ENCODE results near the gene MLLT6.

The MLLT6 gene

DNA sequence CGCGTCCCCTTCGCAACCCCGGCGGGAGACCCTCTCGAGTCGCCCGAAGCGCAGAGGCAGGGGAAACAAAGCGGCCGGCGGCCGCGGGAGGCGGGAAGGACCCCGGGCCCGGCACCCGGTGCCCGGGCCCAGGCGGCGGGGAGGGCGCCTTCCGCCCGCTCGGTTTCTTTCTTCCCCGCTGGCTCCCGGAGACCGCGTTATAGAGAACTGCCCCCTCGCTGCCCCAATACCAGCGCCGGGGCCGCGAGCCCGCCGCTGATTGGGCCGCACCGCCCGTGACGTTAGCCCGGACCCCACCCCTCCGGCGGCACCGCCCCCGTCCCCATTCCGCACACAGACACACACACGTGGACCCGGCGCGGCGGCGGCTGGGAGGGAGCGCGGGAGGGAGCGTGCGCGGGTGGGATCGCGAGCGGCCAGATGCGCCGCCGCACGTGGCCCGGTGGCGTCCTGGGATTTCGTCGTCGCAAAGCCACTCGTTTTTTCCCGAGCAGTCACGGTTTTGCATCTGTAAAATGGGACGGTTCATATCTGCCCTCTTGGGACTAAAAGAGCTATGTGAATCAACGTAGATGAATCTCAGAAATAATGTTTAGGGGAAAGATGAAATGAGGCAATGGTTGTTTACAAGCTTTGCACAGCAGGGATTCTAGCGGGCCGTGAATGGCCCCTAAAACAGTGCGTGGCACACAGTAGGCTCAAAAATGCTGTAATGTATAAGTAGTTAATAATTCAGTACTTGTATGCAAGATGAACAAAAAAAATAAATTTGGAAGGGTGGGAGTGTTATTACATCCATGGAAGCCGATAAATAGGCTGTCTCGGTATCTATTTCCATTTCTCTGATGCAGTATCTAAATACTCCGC is 30.1 kb upstream of the MLLT6 start, which contains the start of gene EPOP:
TSS of gene EPOP (minus strand) at position 209 of the 867 bp plus-strand sequence. CDS start 462 bp downstream, outside the sequence.
- DNase-seq: peak; percentile 90

DNA sequence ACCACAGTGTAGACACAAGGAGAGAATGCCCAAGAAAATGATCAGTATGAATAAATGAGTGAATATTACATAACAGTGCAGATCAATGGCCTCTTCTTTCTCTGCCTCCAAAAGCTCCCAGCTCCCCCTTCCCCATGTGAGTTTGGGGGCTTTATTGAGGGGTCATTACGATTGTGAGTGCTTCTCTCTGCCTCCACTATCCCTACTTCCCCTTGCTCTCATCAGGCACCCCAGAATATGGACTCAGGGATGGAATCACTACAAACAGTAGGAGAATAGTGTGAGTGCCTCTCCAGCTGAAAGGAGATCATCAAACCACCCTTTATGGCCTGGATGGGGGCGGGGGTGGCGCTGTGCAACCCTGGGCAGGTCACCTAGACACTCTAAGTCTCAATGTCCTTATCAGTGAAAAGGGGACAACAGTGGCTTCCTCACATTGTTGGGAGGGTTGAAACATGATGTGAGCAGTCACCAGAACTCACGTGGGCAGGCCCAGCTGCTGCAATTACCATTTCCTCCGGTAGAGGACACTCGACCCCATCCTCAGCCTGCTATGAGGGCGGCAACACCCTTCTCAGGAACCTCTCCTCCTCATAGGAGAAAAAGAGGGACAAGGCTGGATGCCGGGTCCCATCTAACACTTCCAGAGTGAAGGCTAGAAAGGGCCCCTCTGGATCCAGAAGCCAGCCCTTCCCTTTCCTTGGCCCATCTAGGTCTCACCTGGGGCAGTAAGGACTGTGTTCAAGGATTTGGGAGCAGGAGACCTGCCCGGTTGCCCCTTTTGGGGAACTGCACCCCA is 28.2 kb upstream of the MLLT6 start:
- DNase-seq: peak; percentile 86

DNA sequence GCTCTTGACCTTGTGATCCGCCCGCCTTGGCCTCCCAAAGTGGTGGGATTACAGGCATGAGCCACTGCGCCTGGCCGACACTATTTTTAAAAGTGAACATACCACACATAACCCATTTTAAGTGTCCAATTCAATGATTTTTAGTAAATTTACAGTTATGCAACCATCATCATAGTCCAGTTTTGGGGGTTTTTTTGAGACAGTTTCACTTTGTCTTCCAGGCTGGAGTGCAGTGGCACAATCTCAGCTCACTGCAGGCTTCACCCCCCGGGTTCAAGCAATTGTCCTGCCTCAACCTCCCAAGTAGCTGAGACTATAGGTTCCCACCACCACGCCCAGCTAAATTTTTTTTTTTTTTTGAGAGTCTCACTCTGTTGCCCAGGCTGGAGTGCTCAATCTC is 27.3 kb upstream of the MLLT6 start:
- DNase-seq: no peak

DNA sequence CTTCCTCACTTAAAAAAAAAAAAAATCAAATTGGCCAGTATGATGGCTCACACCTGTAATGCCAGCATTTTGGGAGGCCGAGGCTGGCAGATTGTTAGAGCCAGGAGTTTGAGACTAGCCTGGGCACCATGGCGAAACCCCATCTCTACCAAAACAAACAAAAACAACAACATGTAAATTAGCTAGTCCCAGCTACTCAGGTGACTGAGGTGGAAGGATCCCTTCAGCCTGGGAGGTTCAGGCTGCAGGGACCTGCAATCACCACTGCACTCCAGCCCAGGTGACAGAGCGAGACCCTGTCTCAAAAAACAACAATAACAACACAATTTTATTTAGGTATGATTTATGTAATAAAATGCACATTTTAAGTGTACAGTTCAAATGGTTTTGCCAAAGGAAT is 24.0 kb upstream of the MLLT6 start:
- DNase-seq: no peak

DNA sequence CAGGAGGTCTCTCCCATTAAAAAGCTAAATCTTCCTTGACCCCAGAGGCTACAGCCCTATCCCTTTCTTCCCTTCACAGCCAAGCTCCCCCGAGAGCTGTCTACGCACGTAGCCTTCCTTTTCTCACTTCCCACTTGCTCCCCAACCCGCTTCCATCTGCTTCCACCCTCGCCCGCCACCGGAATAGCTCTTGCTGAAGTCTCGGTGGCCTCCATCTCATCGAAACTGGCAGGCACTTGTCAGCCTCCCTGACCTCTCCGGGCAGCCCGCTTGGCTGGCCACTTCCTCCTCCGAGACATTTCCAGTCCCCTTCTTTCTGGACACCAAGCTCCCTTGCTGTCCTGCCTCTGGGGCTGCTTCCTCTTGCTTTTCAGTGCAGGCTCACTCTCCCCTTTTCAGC is 19.6 kb upstream of the MLLT6 start:
- DNase-seq: no peak

DNA sequence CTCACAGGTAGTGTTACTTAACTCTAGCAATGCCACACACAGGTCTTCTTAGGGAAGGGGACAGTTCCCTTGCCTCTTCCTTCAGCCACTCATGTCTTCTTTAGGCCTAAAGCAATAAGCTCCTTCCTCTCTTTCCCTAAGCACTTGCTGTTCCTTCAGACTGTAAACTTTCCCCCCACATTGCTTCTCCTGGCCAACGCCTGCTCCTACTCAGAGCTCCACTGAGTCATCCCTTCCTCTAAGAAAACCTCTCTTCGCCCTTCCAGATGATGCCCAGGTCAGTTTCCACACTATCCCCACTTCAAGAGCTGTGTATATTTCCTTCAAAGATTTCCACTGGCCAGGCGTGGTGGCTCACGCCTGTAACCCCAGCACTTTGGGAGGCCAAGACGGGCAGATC is 17.8 kb upstream of the MLLT6 start:
- DNase-seq: no peak

DNA sequence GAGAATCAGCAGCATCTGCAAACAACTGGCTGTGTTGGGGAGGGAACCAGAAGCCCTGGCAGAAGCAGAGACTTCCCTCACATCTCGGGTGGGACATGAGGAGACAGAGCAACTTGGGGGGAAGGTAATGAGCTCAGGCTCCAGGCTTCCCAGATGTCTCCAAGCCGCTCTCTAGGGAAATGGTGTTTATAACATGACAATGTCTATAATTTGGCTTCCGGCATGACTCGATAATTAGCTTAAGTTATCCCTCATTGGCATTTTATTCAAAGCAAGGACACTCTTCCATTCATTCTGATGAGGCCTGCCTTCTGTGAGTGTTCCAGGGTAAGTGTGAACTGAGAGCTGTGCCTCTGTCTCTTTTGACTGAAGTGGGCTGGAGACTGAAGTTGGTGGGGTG is 14.7 kb upstream of the MLLT6 start:
- DNase-seq: no peak

DNA sequence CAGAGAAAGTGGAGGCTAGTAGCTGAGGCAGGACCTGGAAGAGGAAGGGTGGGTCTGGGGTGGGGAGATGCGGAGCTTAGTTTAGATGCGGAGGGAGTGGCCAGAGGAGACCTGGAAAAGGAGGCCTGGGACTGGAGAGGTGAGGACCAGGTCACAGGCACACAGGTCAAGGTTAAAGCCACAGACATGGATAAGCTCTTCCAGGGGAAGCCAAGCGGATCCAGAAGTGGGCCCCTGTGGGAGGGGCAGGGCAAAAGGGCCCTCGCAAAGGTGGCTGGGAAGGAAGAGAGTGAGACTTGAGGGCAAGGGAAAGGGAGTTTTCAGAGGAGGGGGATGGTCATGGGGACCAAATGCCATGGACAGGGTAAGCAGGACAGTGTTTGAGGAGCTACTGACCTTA is 13.9 kb upstream of the MLLT6 start:
- no peak for DNase-seq

DNA sequence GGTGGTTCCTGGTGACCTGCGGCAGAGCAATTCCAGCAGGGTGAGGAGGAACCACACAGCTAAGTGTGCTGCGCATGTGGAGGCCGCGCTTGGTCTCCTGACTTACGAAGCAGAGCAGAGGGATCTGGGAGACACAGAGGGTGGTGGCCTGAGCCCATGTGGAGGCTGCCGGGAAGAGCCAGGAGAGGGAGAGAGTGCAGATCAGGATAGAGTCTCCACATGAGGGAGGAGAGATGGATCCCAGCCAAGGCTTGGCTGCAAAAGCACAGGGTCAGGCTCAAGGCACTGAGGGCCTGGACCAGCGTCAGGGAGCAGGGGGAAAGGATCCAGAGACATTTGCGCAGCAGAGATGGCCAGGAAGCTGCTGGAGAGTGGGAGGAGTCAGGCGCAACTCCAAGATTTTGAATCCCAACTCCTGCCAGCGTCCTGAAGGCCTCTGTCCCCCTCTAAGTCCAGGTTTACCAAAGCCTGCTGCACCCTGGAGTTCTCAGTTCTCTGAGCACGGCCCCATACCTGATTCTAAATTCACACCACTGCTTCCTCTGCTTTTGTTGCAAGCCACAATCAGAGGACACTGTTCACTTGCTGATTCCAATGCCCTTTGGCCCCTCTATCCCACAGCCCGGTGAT is 11.3 kb upstream of the MLLT6 start:
- peak; percentile 42 for DNase-seq

DNA sequence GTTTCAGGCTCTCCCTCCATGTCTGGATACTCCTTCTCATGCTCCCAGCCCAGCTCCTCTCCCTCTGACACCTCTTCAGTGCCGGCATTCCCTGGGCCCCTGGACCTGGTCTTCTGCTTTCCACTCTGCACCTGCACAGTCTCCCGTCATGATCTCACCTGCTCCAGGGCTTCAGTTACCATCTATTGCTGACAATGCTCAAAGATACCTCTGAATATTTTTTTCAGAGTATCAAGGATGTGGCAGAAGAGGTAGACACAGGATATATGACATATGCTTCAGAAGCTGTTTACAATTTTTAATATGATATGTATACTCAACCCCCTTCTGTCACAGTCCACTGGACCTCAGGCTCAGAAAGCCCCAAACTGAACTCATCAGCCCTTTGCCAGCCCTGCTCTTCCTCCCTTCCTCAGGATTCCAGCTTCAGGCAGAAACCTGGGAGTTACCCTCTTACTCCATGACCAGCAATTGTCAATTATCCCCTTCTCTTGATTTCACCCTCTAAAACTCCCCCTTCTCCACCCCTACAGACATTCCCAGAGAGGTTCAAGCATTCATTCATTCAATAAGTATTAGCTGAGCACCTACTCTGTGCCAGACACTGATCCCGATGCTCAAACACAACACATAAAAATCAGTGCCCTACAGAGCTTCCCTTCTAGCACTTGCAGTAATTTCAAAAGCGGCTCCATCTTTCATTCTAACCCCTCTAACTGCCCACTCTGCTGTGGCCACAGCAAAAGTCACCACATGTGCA is 7.8 kb upstream of the MLLT6 start:
- DNase-seq: no peak

DNA sequence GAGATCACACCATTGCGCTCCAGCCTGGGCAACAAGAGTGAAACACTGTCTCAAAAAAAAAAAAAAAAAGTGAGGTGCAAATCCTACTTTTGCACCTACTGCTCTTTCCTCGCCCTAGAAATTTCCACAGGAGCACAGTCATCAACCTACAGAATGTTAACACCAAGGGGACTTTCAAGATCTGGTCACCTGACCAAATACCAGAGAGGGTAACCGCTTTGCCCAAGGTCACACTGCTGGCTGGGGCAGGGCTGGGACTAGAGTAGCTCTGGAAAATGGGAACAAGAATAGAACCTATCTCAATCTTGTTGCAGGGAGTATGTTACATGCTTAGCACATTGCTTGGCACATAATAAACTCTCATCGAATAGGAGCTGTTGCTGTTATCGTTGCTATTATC is 6.3 kb upstream of the MLLT6 start:
- no peak for DNase-seq

DNA sequence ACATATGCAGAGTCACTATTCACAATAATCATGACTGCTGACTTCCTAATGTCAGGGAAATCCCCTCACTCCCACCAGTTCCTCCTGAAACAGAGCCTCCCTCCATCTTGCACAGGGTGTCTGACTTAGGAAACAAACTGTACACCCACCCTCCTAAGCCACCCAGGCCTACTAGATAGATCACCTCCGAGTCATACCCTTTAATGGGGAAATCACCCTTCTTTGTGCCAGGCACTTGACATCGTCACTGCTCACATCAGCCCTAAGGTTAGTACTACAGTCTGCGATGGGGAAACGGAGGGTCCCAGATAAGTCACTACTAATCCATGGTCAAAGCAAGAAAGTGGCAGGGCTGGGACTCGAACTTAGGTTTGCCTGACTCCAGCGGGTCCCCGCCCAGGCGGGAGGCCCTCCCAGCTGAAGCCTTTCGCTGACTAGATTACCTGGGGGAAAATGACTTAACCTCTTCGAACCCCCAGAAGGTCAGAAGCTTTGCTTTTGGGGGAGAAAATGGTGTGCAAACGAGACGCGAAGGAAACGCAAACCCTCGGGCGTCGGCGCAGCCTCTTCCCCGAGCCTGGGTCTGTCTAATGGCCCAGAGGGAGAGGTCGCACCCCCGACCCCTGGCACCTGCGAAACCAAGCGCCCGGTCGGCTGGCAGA is 3.4 kb upstream of the MLLT6 start:
- no peak for DNase-seq

DNA sequence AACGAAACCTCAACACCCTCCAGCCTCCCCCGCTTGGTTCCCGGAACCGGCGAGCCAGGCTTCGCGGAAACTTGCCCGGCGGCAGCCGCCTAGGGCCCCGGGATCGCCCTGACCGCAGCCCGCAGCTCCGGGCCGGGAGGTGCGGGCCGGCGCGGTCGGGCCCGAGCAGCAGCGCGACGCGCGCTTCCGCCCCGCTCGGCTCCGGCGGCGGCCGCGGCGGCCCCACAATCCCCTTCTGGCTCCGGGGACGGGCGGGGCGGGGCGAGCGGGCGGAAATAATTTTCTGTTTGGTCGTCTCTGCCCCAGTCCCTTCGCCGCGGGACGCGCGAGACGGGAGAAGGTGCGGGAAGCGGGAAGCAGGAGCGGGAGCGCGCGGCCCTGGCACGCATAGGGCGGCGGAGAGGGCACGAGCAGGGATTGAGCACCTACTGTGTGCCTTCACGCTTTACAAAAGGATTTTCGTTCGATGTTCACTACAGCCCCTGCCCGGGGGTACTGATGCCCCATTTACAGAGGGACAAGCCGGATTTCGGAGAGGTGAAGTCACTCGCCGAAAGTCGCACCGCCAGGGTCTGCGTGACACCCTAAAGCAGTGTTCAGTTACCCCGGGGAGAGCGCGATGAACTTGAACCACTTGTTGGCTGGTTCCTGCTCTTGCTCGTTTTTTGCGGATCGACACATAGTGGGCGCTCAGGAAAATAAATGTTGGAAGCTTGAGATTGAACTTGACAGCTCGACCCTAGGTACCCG is 2.7 kb upstream of the MLLT6 start:
- DNase-seq: peak; percentile 89

DNA sequence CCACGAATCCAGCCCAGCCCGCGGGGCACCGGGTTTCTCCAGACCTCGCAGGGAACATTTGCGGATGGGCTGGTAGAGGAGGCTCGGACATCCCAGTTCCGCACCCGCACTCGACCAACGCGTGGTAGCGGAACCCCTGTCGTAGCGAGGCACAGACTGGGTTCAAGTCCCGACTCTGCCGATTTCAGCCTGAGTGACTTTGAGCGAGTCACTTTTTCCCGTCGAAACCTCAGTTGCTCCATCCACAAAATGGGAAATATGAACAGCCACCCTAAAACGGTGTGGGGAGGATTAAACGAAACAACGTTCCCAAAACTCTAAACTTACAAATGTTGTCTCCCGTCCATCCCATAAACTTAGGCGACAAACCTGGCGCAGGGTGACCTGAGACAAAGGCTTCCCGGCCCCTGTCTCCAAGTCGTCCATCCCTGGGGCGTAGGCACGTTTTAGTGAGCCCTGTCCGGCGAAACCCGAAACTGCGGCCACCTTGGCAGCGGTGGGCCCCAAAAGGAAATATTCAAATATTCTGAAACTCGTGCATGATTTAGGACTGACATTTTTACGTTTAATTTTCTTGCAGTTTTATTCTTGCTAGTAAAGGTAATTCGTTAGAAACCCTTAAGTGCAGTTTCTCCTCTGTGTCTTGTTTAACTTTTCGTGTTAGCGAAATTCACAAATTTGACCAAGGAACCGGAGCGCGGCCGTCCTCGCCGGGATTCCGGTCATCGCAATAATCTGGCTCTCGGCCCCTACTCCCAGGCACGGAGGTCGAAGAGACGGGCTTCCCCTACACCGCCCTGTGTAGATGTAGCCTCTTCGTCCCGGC is 1.9 kb upstream of the MLLT6 start:
- DNase-seq: no peak

DNA sequence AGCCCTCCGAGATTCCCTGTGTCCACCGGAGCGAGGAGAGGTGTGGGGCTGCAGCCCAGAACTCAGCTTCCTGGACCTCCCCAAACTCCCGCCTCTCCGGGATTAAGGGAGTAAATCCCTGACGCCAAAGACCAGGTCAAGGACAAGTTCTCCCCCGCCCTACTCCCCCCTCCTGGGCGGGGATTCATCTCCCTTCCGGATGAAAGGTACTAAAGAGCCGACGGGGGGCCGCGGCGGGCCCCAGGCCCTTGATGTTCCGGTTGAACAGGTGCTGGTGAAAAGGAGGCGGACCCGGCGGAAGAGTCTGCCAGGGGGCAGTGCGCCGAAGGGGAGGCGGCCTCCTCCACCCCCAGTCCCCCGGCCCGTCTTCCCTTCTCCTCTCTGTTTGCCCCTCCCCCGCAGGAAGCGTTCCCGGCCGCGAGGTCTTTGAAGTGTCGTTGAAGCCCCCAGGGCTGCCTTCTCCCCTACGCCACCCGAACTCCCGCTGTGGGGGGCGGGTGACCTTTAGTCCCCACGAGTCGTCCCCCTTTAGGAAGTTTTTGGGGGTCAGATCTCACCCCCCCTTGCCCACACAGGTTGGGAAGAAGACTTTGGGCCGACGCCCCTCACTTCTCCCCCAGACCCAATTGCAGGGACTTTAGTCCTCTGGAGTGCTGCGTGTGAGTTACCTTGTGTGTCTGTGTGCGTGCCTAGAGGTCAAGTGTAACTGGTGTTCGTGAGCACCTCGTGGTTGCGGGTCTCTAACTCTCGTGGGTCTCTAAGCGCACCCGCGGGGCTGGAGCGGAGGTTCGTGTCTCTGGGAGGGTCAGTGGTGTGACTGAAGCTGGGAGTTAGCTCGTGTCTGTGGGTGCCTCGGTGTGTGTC is 1.1 kb upstream of the MLLT6 start:
- no peak for DNase-seq

DNA sequence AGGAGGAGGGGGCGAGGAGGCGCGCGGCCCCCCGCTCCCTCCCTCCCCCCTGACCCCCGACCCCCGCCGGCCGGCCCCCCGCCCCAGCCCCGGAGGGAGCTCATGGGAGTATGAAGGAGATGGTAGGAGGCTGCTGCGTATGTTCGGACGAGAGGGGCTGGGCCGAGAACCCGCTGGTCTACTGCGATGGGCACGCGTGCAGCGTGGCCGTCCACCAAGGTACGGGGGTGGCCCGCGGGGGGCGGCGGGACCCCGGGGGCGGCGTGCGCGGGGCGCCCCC is 390 bp downstream of the MLLT6 start:
- DNase-seq: no peak

DNA sequence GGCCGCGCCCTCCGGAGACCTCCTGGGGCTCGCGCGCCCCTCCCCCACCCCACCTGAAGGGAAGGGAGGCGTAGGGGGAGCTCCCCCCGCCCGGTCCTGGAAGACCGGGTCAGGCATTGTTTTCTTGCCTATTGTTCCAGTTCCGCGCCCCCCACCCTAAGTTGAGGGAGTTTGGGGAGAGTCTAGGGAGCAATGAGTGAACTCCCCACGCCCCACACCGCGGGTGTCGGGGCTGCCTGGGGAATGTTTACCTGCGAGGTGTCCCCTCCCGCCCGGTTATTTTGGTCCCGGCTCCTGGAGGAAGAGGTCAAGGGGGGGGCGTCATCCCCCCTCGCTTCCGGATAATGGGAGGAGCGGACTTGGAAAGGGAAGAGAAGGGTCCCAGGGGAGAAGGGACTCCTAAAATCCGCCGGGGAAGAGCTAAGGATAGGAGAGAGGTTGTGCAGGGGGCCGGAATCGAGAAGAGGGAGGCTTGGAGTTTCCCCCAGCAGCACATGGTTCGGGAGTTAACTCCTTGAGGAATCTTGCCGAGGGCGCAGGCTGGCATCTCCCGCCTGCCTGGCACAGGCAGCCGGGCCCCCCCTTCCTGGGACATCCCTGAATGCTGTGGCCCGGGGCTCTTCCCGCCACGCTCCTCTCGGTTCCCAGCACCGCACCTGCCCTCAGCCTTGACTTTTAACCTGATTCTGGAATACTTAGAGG is 881 bp downstream of the MLLT6 start:
- DNase-seq: peak; percentile 65

DNA sequence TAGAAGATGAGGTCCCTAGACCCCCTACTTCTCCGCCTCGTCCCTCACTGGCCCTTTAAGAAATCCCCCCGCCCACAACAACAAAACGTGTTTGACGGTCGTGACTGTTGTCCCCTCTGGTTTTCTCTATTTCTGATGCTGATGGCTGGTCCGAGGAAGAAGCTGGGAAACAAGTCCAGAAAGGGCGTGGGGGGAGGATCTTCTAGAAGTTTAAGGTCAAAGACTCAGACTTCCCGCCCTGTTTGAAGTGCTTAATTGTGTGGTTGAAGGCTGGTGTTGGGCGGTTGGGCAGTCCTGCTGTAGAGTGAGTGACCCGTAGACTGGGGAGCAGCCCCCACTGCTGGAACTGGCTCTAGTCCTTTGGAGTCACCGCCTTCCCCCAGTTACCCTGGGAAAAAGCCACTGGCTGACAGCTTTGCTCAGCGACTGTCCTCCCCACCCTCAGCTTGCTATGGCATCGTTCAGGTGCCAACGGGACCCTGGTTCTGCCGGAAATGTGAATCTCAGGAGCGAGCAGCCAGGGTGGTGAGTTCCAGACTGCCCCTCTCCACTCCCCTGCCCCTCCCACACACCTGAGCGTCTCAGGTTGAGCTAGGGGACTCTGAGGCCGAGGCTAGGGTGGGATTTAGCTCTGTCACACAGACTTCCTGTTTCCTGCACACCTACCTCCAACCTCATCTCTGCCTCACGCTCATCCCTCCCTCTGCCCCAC is 1.6 kb downstream of the MLLT6 start:
- DNase-seq: no peak

All from fibroblast of skin of scalp (primary cell).